GM21360 (cell line): ENCODE results near the gene LUZP1.

ENCODE experiments used
- ATAC-seq: cut with Tn5 transposase; IDR thresholded peaks from one replicate; pipeline ENCODE4 v1.9.1; 2021; ENCODE audit warnings: mild to moderate bottlenecking, moderate library complexity; ENCODE audit not compliant: unreplicated experiment

The LUZP1 gene

DNA sequence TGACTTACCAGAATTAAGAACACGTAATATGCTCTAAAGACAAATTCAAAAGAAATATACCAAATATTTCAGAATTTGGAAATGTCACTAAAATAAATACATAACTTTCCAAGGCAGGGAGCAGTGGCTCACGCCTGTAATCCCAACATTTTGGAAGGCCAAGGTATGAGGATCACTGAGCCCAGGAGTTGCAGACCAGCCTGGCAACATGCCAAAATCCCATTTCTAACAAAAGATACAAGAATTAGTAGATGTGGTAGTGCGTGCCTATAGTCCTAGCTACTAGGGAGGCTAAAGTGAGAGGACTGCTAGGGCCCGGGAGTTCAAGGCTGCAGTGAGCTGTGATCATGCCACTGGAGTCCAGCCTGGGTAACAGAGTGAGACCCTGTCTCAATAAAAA lies 11.7 kb downstream of the LUZP1 start:
- ATAC-seq, result no peak

DNA sequence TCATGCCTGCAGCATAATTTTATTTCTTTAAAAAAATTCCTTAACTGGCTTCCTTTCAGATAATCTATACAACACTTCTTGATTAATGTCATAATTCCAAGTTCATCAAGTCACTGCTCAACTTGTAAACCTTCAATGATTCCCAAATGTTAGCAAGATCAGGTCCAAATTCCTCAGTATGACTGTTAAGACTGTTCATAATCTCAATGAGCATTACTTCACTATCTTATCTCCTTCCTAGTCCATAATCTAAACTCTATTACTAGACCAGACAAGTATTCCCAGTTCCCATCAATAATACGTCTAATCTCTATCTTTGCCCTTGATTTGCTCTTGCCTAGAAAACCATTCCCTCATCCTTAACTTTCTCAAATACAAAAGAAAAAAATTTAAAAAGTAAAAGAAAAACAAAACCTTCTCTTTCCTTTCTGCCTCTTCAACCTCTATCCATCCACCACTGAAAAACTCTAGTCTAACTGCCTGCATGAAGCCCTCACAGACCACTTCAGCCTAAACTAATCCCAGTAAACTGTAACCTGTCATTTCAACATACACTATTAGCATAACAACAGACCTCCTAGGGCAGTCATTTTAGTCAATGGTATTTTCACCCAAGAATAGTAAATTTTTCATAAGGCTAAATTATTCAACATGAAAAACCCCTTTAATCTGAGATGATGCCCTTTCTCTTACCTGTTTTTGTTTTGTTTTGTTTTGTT lies 15.5 kb downstream of the LUZP1 start:
- ATAC-seq, result no peak

DNA sequence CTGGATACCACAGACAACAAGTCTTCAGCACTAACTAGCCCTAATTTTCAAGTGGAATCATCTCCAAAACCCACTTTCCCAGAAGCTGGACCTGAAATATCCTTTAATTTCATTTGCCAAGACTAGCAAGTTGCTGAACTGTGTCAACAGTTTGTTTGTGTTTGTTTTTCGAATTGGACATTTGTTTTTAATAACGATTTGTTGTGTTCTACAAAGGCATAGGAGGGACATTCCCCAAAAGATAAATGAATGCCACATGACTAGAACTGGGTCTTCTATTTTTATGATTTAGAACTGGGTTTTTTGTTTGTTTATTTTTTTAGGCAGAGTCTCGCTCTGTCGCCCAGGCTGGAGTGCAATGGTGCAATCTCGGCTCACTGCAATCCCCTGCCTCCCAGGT lies 17.9 kb downstream of the LUZP1 start:
- no peak for ATAC-seq

DNA sequence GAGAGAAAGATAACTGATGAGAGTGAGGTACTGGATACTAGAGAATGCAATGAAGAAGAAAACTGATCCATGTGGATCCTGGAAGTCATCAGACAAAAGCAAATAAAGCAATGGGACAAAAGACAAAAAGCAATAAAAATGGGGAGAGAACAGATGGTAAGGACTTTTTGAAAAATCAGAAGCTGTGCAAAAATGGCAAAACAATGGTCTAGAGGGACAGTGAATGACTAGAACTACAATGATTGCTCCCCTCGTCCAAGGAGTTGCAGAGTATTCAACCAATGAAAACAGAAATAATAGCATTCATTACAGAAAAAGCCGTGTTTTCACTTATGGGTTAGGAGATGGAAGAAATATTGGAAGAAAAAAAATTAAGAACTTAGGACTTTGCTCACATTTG lies 18.5 kb downstream of the LUZP1 start:
- no peak for ATAC-seq

DNA sequence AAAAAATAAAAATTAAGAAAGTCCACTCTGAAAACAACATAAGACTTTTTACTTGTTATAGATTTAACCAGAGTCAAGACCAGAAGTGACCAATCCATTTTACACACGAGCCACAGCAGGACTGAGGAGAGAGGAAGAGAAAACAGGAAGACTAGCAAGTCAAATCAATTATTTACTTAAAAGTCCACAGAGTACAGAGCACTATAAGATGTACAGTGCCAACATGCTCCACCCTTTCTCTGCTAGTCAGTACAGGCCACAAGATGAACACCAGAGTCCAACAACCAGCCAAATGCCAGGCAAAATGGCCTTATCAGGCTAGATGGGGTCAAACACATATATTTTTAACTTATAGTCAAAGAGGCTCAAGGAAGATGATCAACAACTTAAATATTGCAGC lies 19.5 kb downstream of the LUZP1 start:
- ATAC-seq, result no peak

DNA sequence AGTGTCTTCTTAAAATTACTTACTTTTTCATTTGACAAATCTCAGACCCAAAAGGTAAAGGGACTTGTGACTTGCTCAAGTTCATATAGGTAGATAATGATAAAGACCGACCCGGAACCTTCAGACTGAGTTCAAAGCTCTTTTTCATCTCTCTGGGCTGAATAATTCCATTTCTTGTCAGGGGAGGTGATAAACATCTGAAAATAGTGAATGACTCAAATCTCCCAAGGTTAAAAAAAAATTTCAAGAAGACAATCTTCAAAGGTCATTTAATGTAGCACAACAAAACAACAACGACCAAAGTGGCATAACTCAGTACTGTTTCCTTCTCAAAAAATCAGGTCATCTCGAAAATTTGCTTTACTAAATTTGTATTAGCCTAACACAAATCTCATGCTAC lies 20.6 kb downstream of the LUZP1 start:
- no peak for ATAC-seq

DNA sequence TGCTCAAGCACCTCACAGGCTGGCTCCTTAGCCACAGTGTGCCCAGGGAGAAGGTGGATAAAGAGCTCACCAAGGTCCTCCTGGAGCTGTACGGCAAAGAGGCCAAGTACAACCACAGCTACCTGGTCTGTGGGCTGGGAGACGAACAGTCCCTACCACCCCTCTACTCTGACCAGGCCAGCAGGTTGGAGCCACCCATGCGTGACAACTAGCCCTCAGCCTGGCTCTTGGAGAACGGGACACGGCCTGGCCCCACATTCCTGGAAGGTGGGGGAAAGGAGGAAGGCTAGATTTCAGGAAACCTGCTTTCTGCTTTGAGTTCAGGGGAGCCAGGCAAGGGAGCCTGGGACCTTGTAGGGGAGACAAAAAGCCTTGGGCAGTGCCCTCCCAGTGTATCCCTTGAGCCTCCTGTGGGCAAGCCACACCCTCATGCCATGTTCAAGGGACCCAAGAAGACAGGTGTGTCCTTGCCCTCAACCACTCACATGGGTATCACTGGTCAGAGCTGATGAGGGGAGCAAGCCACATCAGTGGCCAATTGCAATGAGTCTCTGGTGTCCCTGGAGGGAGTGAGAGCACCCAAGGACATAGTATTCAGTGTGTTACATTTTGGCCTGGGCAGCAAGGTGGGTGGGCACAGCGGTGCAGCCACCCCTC lies 27.6 kb downstream of the LUZP1 start:
- ATAC-seq, result no peak

DNA sequence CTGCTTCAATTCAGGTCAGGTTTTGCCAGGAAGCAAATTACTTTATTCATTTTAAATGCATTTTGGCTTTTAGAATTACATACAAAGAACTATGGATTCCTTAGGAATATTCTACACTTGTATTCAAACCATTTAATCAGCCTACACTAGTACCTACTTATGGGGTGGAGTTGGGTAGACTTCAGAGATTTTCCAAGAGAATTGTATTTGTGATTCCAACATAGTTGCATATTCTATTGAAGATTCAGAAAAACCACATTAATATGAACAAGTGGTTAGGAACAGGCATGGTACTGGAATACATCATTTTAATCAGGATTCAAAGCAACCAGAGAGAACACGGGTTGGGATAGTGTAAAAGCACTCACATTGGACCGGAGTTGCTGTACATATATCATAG lies 33.4 kb downstream of the LUZP1 start:
- ATAC-seq, result no peak

DNA sequence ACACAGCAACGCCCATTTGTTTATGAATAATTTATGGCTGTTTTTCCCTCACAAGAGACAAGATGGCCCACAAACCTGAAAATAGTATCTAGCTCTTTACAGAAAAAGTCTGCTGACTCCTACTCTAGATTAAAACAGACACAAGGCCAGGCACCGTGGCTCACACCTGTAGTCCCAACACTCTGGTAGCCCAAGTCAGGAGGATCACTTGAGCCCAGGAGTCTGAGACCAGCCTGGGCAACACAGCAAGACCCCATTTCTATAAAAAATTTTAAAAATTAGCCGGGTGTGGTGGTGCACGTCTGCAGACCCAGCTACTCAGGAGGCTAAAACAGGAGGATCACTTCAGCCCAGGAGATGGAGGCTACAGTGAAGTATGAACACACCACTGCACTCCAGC lies 34.6 kb downstream of the LUZP1 start:
- ATAC-seq, result no peak

DNA sequence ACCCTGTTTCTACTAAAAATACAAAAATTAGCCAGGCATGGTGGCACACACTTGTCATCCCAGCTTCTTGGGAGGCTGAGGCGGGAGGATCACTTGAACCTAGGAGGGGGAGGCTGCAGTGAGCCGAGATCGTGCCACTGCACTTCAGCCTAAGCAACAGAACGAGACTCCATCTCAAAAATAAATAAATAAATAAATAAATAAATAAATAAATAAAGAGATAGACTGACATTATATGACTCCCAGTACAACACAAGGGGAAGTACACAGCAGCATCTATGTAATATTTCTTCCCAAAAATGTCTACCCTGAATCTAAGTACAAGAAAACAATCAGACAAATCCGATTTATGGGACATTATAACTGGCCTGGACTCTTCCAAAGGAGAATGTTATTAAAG lies 35.1 kb downstream of the LUZP1 start:
- ATAC-seq, result no peak

DNA sequence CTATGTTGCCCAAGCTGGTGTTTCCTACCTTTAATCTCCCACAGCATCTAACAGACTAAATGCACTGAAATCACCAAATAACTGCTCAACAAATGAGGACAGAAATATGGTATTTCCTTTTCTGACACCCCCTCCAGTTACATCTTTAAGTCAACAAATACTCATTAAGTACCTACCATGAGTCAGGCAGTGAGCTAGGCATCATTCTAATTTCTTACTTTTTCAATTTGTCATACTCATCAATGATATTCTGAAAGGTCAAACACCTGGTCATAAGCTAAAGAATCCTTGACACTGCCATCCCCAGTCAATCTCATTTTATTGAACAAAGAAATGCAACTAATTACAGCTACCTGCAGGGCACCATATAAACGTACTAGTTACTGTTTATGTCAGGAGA lies 36.6 kb downstream of the LUZP1 start:
- ATAC-seq, result no peak

DNA sequence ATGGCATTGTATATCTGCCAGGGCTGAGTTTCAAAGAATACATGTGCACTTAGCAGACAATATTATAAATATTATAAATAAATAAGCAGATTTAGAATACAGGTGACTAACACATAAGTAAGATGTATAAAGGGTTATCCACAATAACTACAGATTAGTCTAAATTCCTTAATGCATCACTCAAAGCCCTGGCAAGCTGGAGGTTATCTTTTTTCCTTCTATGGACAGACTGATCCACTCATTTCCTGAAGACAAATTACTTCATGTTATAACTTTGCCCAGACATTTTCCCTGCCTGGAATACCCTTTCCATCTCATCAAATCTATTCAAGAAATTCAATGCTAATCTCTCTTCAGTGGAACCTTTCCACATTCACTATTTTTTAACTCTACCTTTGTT lies 38.8 kb downstream of the LUZP1 start:
- ATAC-seq, result no peak

DNA sequence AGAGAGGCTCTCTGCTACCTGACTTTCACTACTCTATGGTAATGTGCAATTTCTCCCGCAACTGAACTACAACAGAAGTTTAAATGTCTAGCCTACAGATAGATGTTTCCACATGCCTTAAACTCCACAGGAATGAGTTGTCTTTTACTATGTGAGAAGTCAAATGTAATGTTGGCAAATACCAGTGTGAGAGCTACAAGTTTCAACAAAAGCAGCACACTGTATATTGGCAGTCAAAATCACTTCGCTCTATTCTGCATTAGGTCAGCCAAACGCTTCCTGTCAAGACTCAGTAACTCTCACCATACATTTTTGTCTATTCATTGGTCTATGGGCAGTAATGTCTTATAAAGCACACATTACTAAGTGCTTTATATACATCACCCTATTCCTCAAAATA lies 41.9 kb downstream of the LUZP1 start:
- no peak for ATAC-seq

DNA sequence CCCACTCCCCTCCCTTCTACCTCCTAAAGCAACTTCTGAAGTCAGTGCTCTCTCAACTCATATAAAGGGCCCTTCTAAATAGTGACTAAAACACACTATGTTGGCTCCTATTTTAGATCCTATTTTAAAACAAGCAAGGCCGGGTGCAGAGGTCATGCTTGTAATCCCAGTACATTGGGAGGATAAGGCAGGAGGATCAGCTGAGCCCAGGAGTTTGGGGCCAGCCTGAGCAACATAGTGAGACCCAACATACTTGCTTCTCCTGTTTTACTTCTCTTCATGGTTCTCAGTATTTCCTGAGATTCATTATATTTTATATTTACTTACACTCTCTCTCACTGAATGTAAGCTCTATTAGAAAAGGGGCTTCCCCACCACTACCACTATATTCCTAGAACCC lies 42.5 kb downstream of the LUZP1 start:
- ATAC-seq, result no peak

DNA sequence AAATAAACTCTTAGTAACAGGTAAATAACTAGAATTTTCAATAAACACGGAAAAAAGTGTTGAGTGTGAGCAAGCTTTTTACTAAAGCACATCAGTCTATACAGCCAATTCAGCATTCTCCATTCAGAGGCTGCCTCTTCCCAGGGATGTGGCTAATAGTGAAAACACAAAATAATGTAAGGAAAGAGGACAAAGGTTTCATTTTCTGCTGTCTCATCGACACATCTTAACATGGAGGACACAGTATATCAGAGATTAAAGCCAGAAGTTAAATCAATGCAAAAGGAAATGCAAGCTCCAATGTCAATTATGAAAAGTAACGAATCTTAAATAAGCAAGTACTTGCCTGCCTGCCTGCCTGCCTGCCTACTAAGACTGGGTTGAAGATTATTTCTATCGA lies 43.2 kb downstream of the LUZP1 start:
- ATAC-seq, result no peak

DNA sequence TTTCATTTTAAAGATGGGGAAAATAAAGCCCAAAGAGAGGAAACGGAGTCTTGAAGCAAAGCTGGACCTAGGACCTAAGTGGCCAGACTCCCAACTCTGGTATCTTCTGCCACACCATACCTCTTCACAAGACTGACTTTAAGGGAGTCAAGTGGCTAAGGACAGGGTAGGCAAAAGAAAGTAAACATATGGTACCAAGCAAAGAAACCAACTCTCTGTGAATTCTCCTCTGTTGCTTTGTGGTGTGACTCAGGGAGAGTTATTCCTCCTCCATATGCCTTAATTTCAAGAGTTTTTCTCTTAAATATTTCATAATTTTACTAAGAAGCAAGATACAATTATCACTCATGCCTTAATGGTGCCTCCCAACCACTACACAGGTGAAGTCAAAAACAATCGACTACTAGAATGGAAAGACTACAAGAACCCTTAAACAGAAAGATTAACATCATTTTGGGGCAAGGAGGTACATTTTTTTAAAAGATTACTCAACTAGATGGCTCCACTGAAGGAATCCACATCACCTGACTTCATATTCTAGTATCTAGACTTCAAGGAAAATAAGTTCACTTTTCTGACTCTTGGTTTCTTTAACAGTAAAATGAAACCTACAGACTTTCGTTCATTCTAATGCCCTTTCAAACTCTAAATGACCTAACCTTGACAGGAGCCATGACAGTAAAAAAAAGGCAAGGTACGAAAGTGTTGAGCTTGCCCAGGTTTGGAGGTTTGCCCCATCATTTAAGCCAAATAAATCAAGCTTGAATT lies 44.2 kb downstream of the LUZP1 start:
- no peak for ATAC-seq

DNA sequence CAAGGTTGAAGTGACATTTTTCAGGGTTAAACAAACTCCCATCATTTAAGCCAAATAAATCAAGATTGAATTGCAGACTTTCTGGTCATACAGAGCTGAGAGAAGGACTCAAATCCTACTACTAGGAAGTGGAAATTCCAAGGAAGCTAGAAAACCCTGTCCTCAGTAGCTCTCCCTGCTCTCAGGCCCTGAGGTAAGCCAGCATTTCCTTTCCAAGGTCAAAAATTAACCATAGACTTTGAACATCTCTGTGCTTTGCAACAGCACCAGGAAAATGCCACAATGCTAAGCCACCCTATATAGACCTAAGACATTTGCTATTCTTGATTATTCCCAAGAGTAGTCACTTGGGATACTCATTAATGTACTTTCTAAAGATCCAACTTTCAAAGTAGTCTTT lies 45.1 kb downstream of the LUZP1 start:
- ATAC-seq, result no peak

DNA sequence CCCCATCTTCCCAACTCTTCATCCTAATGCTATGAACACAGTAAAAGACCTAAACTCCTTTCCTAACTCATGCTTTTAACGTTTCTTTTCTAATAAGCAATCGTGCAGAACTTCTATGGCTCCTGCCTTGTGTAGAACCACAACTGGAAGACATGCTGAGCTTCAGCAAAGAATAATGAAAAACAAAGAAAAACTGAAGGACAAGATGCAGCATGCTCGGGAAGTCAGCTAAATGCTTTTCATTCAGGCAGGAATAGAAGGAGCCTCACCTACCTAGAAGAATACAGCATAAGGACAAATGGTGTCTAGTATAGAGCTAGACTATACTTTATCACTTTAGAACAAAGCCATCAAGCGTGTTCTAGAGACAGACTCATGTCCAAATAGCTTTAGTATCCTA lies 45.9 kb downstream of the LUZP1 start:
- ATAC-seq, result no peak

DNA sequence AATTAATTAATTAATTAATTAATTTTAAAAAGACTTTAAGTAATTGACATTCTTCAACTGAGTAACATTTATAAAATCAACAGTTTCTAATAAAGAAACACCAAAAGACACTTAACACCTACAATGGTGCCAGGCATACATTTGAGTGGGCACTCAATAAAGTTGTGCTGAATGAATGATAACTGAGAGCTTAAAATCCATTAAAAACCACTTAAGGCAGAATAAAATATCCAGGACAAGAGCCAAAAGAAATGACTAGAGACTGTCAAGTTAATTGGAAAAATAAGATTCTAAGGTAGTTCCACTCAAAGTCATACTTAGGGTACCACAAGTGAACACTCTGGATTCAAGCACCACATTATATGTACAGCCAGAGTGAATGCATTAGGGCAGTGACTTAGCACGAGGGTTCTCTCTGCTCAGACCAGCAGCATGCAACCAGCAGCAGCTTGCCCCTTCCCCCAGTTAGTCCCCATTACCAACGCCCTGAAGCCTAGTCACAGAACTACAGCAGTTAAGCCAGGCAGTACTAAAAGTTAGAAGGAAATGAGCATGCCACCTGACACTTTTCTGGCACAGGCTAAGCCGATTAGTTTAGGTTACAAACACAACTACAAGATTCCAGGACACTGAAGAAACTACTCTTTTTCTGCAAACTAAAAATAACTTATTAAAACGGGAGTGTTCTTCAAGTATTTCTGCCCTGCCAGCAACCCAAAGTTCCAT lies 46.5 kb downstream of the LUZP1 start:
- ATAC-seq, result no peak

DNA sequence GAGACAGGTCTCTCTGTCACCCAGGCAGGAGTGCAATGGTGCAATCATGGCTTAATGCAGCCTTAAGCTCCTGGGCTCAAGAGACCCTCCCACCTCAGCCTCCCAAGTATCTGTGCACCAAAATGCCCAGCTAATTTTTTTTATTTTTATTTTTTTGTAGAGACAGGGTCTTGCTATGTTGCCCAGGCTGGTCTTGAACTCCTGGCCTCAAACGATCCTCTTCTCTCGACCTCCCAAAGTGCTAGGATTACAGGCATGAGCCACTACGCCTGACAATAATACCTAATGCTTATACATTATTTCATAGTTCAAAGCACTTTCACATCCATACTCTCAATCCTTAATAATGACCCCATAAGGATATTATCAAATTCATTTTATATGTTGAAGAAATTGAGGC lies 48.3 kb downstream of the LUZP1 start:
- no peak for ATAC-seq

DNA sequence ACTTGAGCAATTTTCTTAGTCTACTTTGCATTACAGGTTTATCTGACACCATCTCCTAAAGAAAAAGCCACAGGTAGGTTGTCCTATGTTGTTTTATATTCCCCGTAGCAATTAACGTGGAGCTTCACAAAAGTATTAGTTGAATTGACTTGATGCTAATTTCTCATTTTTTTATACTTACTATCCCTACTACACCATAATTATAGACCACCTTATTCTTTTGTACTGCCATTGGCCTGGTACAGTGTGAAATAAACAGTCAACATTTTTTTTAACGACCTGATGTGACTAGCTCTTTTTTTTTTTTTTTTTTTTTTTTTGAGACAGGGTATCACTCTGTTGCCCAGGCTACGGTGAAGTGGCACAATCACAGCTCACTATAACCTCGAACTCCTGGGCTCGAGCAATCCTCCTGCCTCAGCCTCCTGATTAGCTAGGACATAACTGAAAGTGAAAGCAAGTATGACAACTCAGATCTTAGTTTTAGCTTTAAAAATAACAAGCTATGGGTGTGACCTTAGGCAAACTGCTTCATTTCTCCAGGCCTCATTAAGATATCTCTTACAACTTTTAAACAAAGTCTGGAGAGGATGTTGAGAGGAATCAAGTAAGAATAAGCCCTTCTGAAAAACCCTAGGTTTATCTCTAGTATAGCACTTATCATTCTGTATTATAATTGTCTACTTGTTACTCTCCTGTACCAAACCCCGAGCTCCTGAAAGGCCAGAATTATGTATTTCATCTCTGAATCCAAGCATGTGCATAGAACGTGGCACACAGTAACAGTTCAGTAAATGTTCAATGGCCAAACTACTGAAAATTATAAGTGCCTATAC lies 49.5 kb downstream of the LUZP1 start:
- no peak for ATAC-seq
